GM12878 (cell line): Measurements from ENCODE around the gene FCGR3B. TPM values are rescaled to one million over a fixed set of nuclear protein-coding genes. Genes with fewer than 3 reads are reported as not detected.
"Not testable (repeated sequence)": the region's sequence is repeated elsewhere in the genome, so short reads cannot be mapped to it uniquely, and the experiment has no call there.

Experiments
- ATAC-seq: fragments of 200-7000 bp; cut with Tn5 transposase; 3 replicates; pipeline ENCODE4 v1.9.1; 2020; ENCODE audit warnings: mild to moderate bottlenecking, moderate library complexity
- BruUV-seq: library from RNA; stranded (reverse); fragments of 400-500 nt; replicated peaks from 2 replicates; lab custom pipeline; 2021; lab: Mats Ljungman, UMichigan
- CTCF ChIA-PET: fragments of 300-600 bp; sonication (Branson Sonifier 250); formaldehyde crosslinking; extraction: SDS; loops from one replicate; lab custom pipeline; 2021; ENCODE audit warnings: inconsistent platforms; lab: Yijun Ruan, JAX
- POLR2A ChIA-PET: fragments of 350-600 bp; formaldehyde crosslinking; extraction: SDS; loops from one replicate; lab custom pipeline; 2021; ENCODE audit warnings: inconsistent platforms; lab: Charles Lee
- RAD21 ChIA-PET: fragments of 300-600 bp; sonication (Branson Sonifier 250); formaldehyde crosslinking; loops from one replicate; lab custom pipeline; 2023; ENCODE audit warnings: antibody characterized with exemption; ENCODE audit not compliant: unreplicated experiment; lab: Charles Lee
- SMC1A ChIA-PET: fragments of 300-600 bp; sonication (Branson Sonifier 250); formaldehyde crosslinking; loops from one replicate; lab custom pipeline; 2023; ENCODE audit not compliant: unreplicated experiment, uncharacterized antibody; lab: Charles Lee
- DNase-seq: peaks from one replicate; pipeline ENCODE4 v3.0.0-alpha.2; 2011; ENCODE audit warnings: low read depth, low spot score
- FAIRE-seq: peaks from 3 replicates; lab custom pipeline; 2011; peaks lifted over from hg19 to GRCh38; lab: Jason Lieb, UNC
- H2AFZ ChIP-seq: 2 replicates; pipeline ENCODE4 v1.6.0; 2011; ENCODE audit warnings: low read depth, low read length, control low read depth; ENCODE audit not compliant: control insufficient read depth
- H3K27ac ChIP-seq: 2 replicates; pipeline ENCODE4 v1.5.1; 2011; ENCODE audit warnings: control low read depth; ENCODE audit not compliant: control insufficient read depth, insufficient read depth
- H3K27me3 ChIP-seq, 2 experiments: replicated peaks in 1 of 2; 2 replicates each; pipeline versions ENCODE4 v1.6.0 to v1.6.1; 2011; ENCODE audit warnings: low read length in 1 of 2; ENCODE audit not compliant: control insufficient read depth in 2 of 2, insufficient read depth in 2 of 2
- H3K36me3 ChIP-seq, 2 experiments: 2 replicates each; pipeline ENCODE4 v1.5.1; 2011; ENCODE audit warnings: low read length in 1 of 2; ENCODE audit not compliant: control insufficient read depth in 2 of 2, insufficient read depth in 2 of 2
- H3K4me1 ChIP-seq: 2 replicates; pipeline ENCODE4 v1.6.1; 2011; ENCODE audit warnings: mild to moderate bottlenecking, low read length, moderate library complexity, mixed read lengths; ENCODE audit not compliant: control insufficient read depth, insufficient read depth
- H3K4me2 ChIP-seq: 2 replicates; pipeline ENCODE4 v1.6.0; 2011; ENCODE audit warnings: control low read depth; ENCODE audit not compliant: control insufficient read depth, insufficient read depth
- H3K4me3 ChIP-seq: fragments of 200-600 bp; sonication (generic); 2 replicates; pipeline ENCODE4 v1.5.1; 2016
- H3K79me2 ChIP-seq: 2 replicates; pipeline ENCODE4 v1.6.0; 2011; ENCODE audit warnings: low read length; ENCODE audit not compliant: control insufficient read depth, insufficient read depth
- H3K9ac ChIP-seq: 2 replicates; pipeline ENCODE4 v1.8.0; 2011; ENCODE audit warnings: low read length, control low read depth, mixed read lengths; ENCODE audit not compliant: control insufficient read depth, insufficient read depth
- H3K9me3 ChIP-seq: replicated peaks from 3 replicates; pipeline ENCODE4 v1.5.1; 2011; ENCODE audit warnings: mild to moderate bottlenecking, low read length; ENCODE audit not compliant: control insufficient read depth, insufficient read depth
- H4K20me1 ChIP-seq: 2 replicates; pipeline ENCODE4 v1.6.0; 2011; ENCODE audit not compliant: control insufficient read depth, insufficient read depth
- EED ChIP-seq: sonication (generic); IDR thresholded peaks from 2 replicates; pipeline ENCODE4 v1.6.1; 2016; ENCODE audit warnings: antibody characterized with exemption, low read depth
- FOXM1 ChIP-seq: IDR thresholded peaks from 2 replicates; pipeline ENCODE4 v1.6.1; 2012; ENCODE audit warnings: low read depth, mild to moderate bottlenecking, inconsistent platforms, low read length, moderate library complexity
- NKRF ChIP-seq: fragments of 450-650 bp; conservative IDR thresholded peaks from 2 replicates; pipeline ENCODE4 v1.6.1; 2017; ENCODE audit warnings: mild to moderate bottlenecking, moderate library complexity
- RUNX3 ChIP-seq: IDR thresholded peaks from 2 replicates; pipeline ENCODE4 v1.6.1; 2012; ENCODE audit warnings: low read length, inconsistent platforms
- SMARCA5 ChIP-seq: fragments of 450-650 bp; IDR thresholded peaks from 2 replicates; pipeline ENCODE4 v1.6.1; 2017; ENCODE audit warnings: mild to moderate bottlenecking
- SREBF2 ChIP-seq: IDR thresholded peaks from 2 replicates; pipeline ENCODE4 v1.6.1; 2012; ENCODE audit warnings: mild to moderate bottlenecking, low read length
- ZBTB40 ChIP-seq: fragments of 450-650 bp; IDR thresholded peaks from 2 replicates; pipeline ENCODE4 v1.6.1; 2016; ENCODE audit warnings: mild to moderate bottlenecking, moderate library complexity, borderline replicate concordance
- ZNF217 ChIP-seq: fragments of 450-650 bp; IDR thresholded peaks from 2 replicates; pipeline ENCODE4 v1.6.1; 2017; ENCODE audit warnings: antibody characterized with exemption, mild to moderate bottlenecking
- ZNF24 ChIP-seq: fragments of 450-650 bp; IDR thresholded peaks from 2 replicates; pipeline ENCODE4 v1.6.1; 2017; ENCODE audit warnings: antibody characterized with exemption, mild to moderate bottlenecking
- ZSCAN29 ChIP-seq: fragments of 450-650 bp; IDR thresholded peaks from 2 replicates; pipeline ENCODE4 v1.6.1; 2017; ENCODE audit warnings: mild to moderate bottlenecking, moderate library complexity
- WGBS: methylation state at CpG from one replicate; pipeline ENCODE4 v1.1.6; 2016; ENCODE audit warnings: low lambda C conversion rate; ENCODE audit not compliant: insufficient replicate concordance, insufficient coverage; ENCODE audit errors: missing lambda C conversion rate; 5-methylcytosine and 5-hydroxymethylcytosine counted together
- in situ Hi-C: fragments of 300-500 bp; cut with MboI; formaldehyde crosslinking; loops from 9 replicates; pipeline ENCODE4 v1.14.3; 2018; ENCODE audit warnings: mixed read lengths
- intact Hi-C: fragments of 100-400 bp; cut with micrococcal nuclease; formaldehyde crosslinking; loops from one replicate; pipeline ENCODE4 v1.14.2; 2022; ENCODE audit not compliant: unreplicated experiment
- polyA plus RNA-seq, 11 experiments: library from polyadenylated mRNA; depleted of rRNA in 4 of 11; unstranded in 6 of 11; stranded (reverse) in 5 of 11; fragments of >200 nt; fragmentation: Nextera tagmentation in 4 of 11; fragmentation: Illumina TruSeq in 1 of 11; extraction: Ambion mirVana in 4 of 11; extraction: Trizol in 1 of 11; gene quantifications; 1 replicate in 1 of 11; 2 replicates in 10 of 11; pipeline versions ENCODE4 v1.2.1 to v1.2.3, GENCODE V29; 2011 to 2016; ENCODE audit warnings: inconsistent platforms in 2 of 11, missing spikeins in 2 of 11, low read depth in 1 of 11
- total RNA-seq, 4 experiments: library from RNA; depleted of rRNA in 3 of 4; stranded (reverse); fragments of >200 nt in 3 of 4; fragmentation: Illumina TruSeq in 1 of 4; extraction: Trizol in 1 of 4; gene quantifications; 2 replicates each; pipeline versions ENCODE4 v1.2.1 to v1.2.3, GENCODE V29; 2013 to 2021

FCGR3B gene
- total and polyA plus RNA-seq, 10 of the 15 experiments (the other 5 are each of a cell fraction or from before 2014, with no cell fraction given): not detected

GRCh38 chr1:161611866-161612321 lies 19.1 kb downstream of the FCGR3B start:
- ChIA-PET CTCF (interaction anchor here (0.7 to 1.3 kb wide), 3 partner anchors 126 to 1814 kb away, joined by 3 to 4 read pairs (median 3); no protein-coding TSS in a partner anchor), SMC1A (interaction anchor here (0.7 kb wide), 1 partner anchor 125 kb away, joined by 3 read pairs; no protein-coding TSS in a partner anchor), POLR2A (interaction anchor here (0.6 kb wide), 1 partner anchor 128 kb away, joined by 3 read pairs; no protein-coding TSS in a partner anchor)
- ATAC-seq (peak; percentile 38), FAIRE-seq (peak; percentile 62), DNase-seq (peak; percentile 27)
- H3K79me2 ChIP-seq, RAD21 ChIA-PET, H3K36me3 ChIP-seq, in situ Hi-C loops, H3K9me3 ChIP-seq, H3K27me3 ChIP-seq, H3K4me1 ChIP-seq, intact Hi-C loops, H4K20me1 ChIP-seq: not testable (repeated sequence)
- Histone ChIP-seq H3K4me3 (peak overlapping the region; percentile 63), H3K9ac (peak overlapping the region; percentile 60), H2AFZ (peak overlapping the region; percentile 80), H3K4me2 (peak overlapping the region; percentile 71), H3K27ac (peak overlapping the region; percentile 63)
- 2% methylated on average over 19 of the region's 19 CpGs for WGBS
- 0 out of 2 replicates have a peak, but pooled peaks have one; percentile 24 for TF ChIP-seq EED
- TF ChIP-seq ZNF24: peak; percentile 84
- peak; percentile 95 for TF ChIP-seq ZNF217
- TF ChIP-seq NKRF: peak; percentile 57
- TF ChIP-seq FOXM1: 0 out of 2 replicates have a peak, but pooled peaks have one; percentile 17
- TF ChIP-seq SREBF2: peak; percentile 59; the same call in 1 of the 2 replicates
- TF ChIP-seq ZBTB40: peak; percentile 32; the same call in 1 of the 2 replicates
- 0 out of 2 replicates have a peak, but pooled peaks have one; percentile 46 for TF ChIP-seq ZSCAN29
- peak; percentile 88 for TF ChIP-seq SMARCA5
- TF ChIP-seq RUNX3: peak; percentile 18; the same call in 1 of the 2 replicates
- BruUV-seq: TSS peak; percentile 89

GRCh38 chr1:161610198-161610597 lies 20.8 kb downstream of the FCGR3B start:
- POLR2A ChIA-PET, in situ Hi-C loops, H3K9me3 ChIP-seq, FAIRE-seq, H3K27me3 ChIP-seq, H3K4me1 ChIP-seq, H2AFZ ChIP-seq, H3K27ac ChIP-seq, H3K9ac ChIP-seq, BruUV-seq, H3K4me2 ChIP-seq, DNase-seq, H3K36me3 ChIP-seq, intact Hi-C loops, H3K79me2 ChIP-seq, RAD21 ChIA-PET, SMC1A ChIA-PET, ATAC-seq, H3K4me3 ChIP-seq, H4K20me1 ChIP-seq: not testable (repeated sequence)
- CTCF ChIA-PET: interaction anchor here (1.4 kb wide), 1 partner anchor 123 kb away, joined by 4 read pairs; no protein-coding TSS in a partner anchor
- 100% methylated on average over 2 of the region's 4 CpGs for WGBS
